ENCODE results near the gene EDIL3.

Gene EDIL3

DNA sequence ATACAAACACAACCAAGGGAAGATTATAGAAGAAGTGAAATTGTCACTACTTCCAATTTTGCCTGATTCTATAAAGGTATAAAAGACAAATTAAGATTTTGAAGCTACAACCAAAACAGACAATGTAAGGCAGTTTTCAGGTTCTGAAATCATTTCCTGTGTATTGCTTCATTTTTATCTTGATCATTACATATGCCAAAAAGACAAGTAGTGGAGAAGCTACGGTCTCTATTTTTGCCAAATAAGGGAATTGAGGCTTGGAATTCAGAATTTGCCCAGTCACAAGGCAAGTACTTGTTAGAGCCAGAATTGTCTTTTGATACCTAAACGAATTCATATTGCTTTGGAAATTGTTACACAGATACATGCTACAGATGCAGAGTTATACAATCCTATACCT, 20.6 kb downstream of the EDIL3 start:
- H3K9me2 ChIP-seq (replicated peaks; ENCODE audit: insufficient read depth, low read length), result no peaks in the 10 kb centered on the region

DNA sequence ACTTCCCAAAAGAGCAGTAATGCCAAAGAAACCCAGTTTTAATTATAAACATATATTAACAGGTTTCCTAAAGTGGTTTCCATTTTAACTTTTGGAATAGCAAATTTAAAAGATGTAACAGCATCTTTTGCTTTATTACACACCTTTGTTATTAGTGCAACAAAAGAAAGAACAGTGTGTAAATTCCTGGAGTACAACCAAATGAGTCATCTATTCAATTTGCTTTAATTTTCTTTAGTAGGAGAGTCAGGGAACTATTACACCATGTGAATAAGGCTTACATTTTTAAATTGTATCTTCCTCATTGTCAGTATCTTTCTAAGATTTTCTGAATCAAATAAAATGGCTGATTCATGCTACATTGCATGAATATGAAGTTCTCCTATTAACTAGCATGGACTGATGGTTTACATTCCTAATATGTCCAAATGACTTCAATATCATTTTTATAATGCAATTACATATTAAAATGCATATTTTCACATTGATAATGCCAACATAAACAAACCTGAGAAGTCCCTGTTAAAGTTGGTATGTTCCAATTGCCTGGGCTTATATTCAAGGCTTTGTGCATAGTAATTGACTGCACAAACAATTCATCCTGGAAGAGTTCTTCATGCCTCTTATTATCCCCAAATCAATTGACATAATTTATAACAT, 22.5 kb downstream of the EDIL3 start:
- Histone ChIP-seq H3K4me3 (ENCODE audit: low read length) (no peak overlapping the region), H4K20me1 (ENCODE audit: insufficient read depth, low read length) (no peaks in the 10 kb centered on the region), H3K4me1 (ENCODE audit: low read length) (no peaks in the 10 kb centered on the region), H3K36me3 (replicated peaks; ENCODE audit: insufficient read depth, low read length) (no peaks in the 10 kb centered on the region), H3K9me2 (replicated peaks; ENCODE audit: insufficient read depth, low read length) (no peaks in the 10 kb centered on the region), H3K27ac (ENCODE audit: low read length) (no peak overlapping the region), H3K9me3 (replicated peaks; ENCODE audit: insufficient read depth, low read length) (no peaks in the 10 kb centered on the region), H3K4me2 (ENCODE audit: low read depth, low read length) (no peak overlapping the region), H3K27me3 (replicated peaks; ENCODE audit: insufficient read depth, low read length) (no peaks in the 10 kb centered on the region), H3K79me2 (ENCODE audit: low read length) (no peaks in the 10 kb centered on the region), H3K9ac (ENCODE audit: low read length) (no peak overlapping the region), H2AFZ (ENCODE audit: low read length) (no peak overlapping the region), H3F3A (ENCODE audit: insufficient read depth, low read length) (no peaks in the 10 kb centered on the region)
- no peak for TF ChIP-seq EZH2phosphoT487 (IDR thresholded peaks at IDR 0.05; ENCODE audit: low read length)
- TF ChIP-seq, protein P1, sequence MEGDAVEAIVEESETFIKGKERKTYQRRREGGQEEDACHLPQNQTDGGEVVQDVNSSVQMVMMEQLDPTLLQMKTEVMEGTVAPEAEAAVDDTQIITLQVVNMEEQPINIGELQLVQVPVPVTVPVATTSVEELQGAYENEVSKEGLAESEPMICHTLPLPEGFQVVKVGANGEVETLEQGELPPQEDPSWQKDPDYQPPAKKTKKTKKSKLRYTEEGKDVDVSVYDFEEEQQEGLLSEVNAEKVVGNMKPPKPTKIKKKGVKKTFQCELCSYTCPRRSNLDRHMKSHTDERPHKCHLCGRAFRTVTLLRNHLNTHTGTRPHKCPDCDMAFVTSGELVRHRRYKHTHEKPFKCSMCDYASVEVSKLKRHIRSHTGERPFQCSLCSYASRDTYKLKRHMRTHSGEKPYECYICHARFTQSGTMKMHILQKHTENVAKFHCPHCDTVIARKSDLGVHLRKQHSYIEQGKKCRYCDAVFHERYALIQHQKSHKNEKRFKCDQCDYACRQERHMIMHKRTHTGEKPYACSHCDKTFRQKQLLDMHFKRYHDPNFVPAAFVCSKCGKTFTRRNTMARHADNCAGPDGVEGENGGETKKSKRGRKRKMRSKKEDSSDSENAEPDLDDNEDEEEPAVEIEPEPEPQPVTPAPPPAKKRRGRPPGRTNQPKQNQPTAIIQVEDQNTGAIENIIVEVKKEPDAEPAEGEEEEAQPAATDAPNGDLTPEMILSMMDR (IDR thresholded peaks at IDR 0.05; ENCODE audit: low read length), result no peak
- DNase-seq, result no peak

More for the DNA sequence above, 20.6 kb downstream of the EDIL3 start:
- TF ChIP-seq EZH2 (optimal IDR thresholded peaks at IDR 0.05; ENCODE audit: low read depth, low read length) (no peak), EZH2phosphoT487 (IDR thresholded peaks at IDR 0.05; ENCODE audit: low read length) (no peak)
- TF ChIP-seq, protein P1 (IDR thresholded peaks at IDR 0.05; ENCODE audit: low read length), result no peak
- Histone ChIP-seq H3K27ac (ENCODE audit: low read length) (no peak overlapping the region), H3K27me3 (replicated peaks; ENCODE audit: insufficient read depth, low read length) (no peaks in the 10 kb centered on the region), H3K9ac (ENCODE audit: low read length) (no peak overlapping the region), H3K4me2 (ENCODE audit: low read depth, low read length) (no peak overlapping the region), H3K79me2 (ENCODE audit: low read length) (no peaks in the 10 kb centered on the region), H2AFZ (ENCODE audit: low read length) (no peak overlapping the region), H3K4me3 (ENCODE audit: low read length) (no peak overlapping the region), H4K20me1 (ENCODE audit: insufficient read depth, low read length) (no peaks in the 10 kb centered on the region), H3K4me1 (ENCODE audit: low read length) (no peaks in the 10 kb centered on the region), H3F3A (ENCODE audit: insufficient read depth, low read length) (no peaks in the 10 kb centered on the region), H3K36me3 (replicated peaks; ENCODE audit: insufficient read depth, low read length) (no peaks in the 10 kb centered on the region), H3K9me3 (replicated peaks; ENCODE audit: insufficient read depth, low read length) (no peaks in the 10 kb centered on the region)
- no peak for DNase-seq

DNA sequence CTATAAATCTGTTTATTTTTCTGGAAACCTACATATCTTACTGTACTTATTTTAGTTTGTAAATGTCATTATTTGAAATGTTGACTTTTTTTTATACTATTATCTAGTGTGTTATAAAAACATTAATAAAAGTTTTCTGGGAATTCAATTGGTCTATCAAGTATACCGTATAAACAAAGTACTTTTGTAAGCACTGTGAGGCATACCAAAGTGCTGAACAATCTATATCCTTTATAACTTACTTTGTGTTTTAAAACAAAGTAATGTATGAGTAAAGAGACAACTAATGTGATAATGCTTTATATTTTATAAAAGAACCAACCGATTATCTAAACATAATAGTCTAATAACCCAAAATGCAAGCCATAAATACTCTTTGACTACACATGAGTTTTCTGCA, 23.1 kb downstream of the EDIL3 start:
- Histone ChIP-seq H3K79me2 (ENCODE audit: low read length) (no peaks in the 10 kb centered on the region), H3K27ac (ENCODE audit: low read length) (no peak overlapping the region), H3K4me3 (ENCODE audit: low read length) (no peak overlapping the region), H3K9me2 (replicated peaks; ENCODE audit: insufficient read depth, low read length) (no peaks in the 10 kb centered on the region), H3K4me2 (ENCODE audit: low read depth, low read length) (no peak overlapping the region), H3K36me3 (replicated peaks; ENCODE audit: insufficient read depth, low read length) (no peaks in the 10 kb centered on the region), H3K27me3 (replicated peaks; ENCODE audit: insufficient read depth, low read length) (no peaks in the 10 kb centered on the region), H3K9me3 (replicated peaks; ENCODE audit: insufficient read depth, low read length) (no peaks in the 10 kb centered on the region), H3K9ac (ENCODE audit: low read length) (no peak overlapping the region), H2AFZ (ENCODE audit: low read length) (no peak overlapping the region), H4K20me1 (ENCODE audit: insufficient read depth, low read length) (no peaks in the 10 kb centered on the region), H3K4me1 (ENCODE audit: low read length) (no peaks in the 10 kb centered on the region), H3F3A (ENCODE audit: insufficient read depth, low read length) (no peaks in the 10 kb centered on the region)
- no peak for DNase-seq
- TF ChIP-seq EZH2phosphoT487 (IDR thresholded peaks at IDR 0.05; ENCODE audit: low read length), result no peak
- TF ChIP-seq, protein P1 (IDR thresholded peaks at IDR 0.05; ENCODE audit: low read length), result no peak
- TF ChIP-seq EZH2 (optimal IDR thresholded peaks at IDR 0.05; ENCODE audit: low read depth, low read length), result no peak
